OCI-LY7 (cell line): ENCODE measurements around the gene POLR2H. TPM values are rescaled to one million over a fixed set of nuclear protein-coding genes. Genes with fewer than 3 reads are reported as not detected.

Source experiments
- BruUV-seq: library from RNA; stranded (reverse); fragments of 400-500 nt; replicated peaks from 2 replicates; lab custom pipeline; 2021; lab: Mats Ljungman, UMichigan
- CTCF ChIA-PET: fragments of 300-600 bp; sonication (Branson Sonifier 250); formaldehyde crosslinking; loops from one replicate; lab custom pipeline; 2022; ENCODE audit warnings: antibody characterized with exemption; ENCODE audit not compliant: unreplicated experiment; lab: Charles Lee
- POLR2A ChIA-PET: fragments of 300-600 bp; sonication (Branson Sonifier 250); formaldehyde crosslinking; loops from one replicate; lab custom pipeline; 2022; ENCODE audit warnings: antibody characterized with exemption; lab: Charles Lee
- DNase-seq: peaks from one replicate; pipeline ENCODE4 v3.0.0-alpha.2; 2015; ENCODE audit warnings: low spot score
- H2AFZ ChIP-seq: fragments of 200-600 bp; sonication (generic), shearing (Covaris generic); 2 replicates; pipeline ENCODE4 v1.6.1; 2014; ENCODE audit warnings: mild to moderate bottlenecking, antibody characterized with exemption, low read length, moderate library complexity
- H3K27ac ChIP-seq: fragments of 200-600 bp; sonication (generic); 2 replicates; pipeline ENCODE4 v1.5.1; 2014; ENCODE audit warnings: mixed run types, low read depth, mild to moderate bottlenecking, moderate library complexity, low read length, inconsistent platforms; ENCODE audit not compliant: poor library complexity, severe bottlenecking
- H3K36me3 ChIP-seq: fragments of 200-600 bp; sonication (generic); 2 replicates; pipeline ENCODE4 v1.6.1; 2014; ENCODE audit warnings: mild to moderate bottlenecking, antibody characterized with exemption, low read length, moderate library complexity, mixed read lengths; ENCODE audit not compliant: insufficient read depth
- H3K4me1 ChIP-seq: fragments of 200-600 bp; sonication (generic); 2 replicates; pipeline ENCODE4 v1.5.1; 2014; ENCODE audit warnings: mild to moderate bottlenecking, low read length; ENCODE audit not compliant: insufficient read depth, poor library complexity, severe bottlenecking
- H3K4me2 ChIP-seq: fragments of 200-600 bp; sonication (generic); 2 replicates; pipeline ENCODE4 v1.6.1; 2014; ENCODE audit warnings: mild to moderate bottlenecking, low read length
- H3K4me3 ChIP-seq: fragments of 200-600 bp; sonication (generic); 2 replicates; pipeline ENCODE4 v1.5.1; 2014; ENCODE audit warnings: mild to moderate bottlenecking, low read depth, low read length; ENCODE audit not compliant: poor library complexity, severe bottlenecking
- H3K79me2 ChIP-seq: fragments of 200-600 bp; sonication (generic); 2 replicates; pipeline ENCODE4 v1.6.1; 2016; ENCODE audit warnings: low read depth, mild to moderate bottlenecking, low read length, moderate library complexity, mixed read lengths; ENCODE audit not compliant: insufficient read depth
- H3K9me2 ChIP-seq: fragments of 200-600 bp; sonication (generic); 2 replicates; pipeline ENCODE4 v1.6.1; 2016; ENCODE audit warnings: mild to moderate bottlenecking, low read length, mixed read lengths; ENCODE audit not compliant: insufficient read depth
- H3K9me3 ChIP-seq: fragments of 200-600 bp; sonication (generic); 2 replicates; pipeline ENCODE4 v1.6.1; 2014; ENCODE audit warnings: mild to moderate bottlenecking, mixed run types, low read length, mixed read lengths
- H4K20me1 ChIP-seq: fragments of 200-600 bp; sonication (generic); 2 replicates; pipeline ENCODE4 v1.6.1; 2014; ENCODE audit warnings: mild to moderate bottlenecking, antibody characterized with exemption, low read length, moderate library complexity, mixed read lengths; ENCODE audit not compliant: insufficient read depth
- EZH2phosphoT487 ChIP-seq: fragments of 200-600 bp; sonication (generic); IDR thresholded peaks from 2 replicates; pipeline ENCODE4 v1.6.1; 2018; ENCODE audit warnings: low read depth, borderline replicate concordance, mild to moderate bottlenecking, mixed run types, antibody characterized with exemption, low read length, moderate library complexity, mixed read lengths
- intact Hi-C: fragments of 100-400 bp; cut with micrococcal nuclease; formaldehyde crosslinking; loops from one replicate; pipeline ENCODE4 v1.10.0; 2022; ENCODE audit not compliant: unreplicated experiment
- total RNA-seq, 2 experiments: library from RNA; depleted of rRNA in 1 of 2; stranded (reverse); fragments of >200 nt in 1 of 2; shearing (Covaris generic) in 1 of 2; gene quantifications; 2 replicates each; pipeline ENCODE4 v1.2.3, GENCODE V29; 2014 to 2022
- TF ChIP-seq, protein P1 (sequence below): fragments of 200-600 bp; sonication (generic); conservative IDR thresholded peaks from 2 replicates; pipeline ENCODE4 v1.5.1; 2014; ENCODE audit warnings: mild to moderate bottlenecking, antibody characterized with exemption, low read length, moderate library complexity, mixed read lengths

POLR2H gene
- total RNA-seq, 2 experiments from 2014 or later, result 80.1 to 85.8 TPM

DNA sequence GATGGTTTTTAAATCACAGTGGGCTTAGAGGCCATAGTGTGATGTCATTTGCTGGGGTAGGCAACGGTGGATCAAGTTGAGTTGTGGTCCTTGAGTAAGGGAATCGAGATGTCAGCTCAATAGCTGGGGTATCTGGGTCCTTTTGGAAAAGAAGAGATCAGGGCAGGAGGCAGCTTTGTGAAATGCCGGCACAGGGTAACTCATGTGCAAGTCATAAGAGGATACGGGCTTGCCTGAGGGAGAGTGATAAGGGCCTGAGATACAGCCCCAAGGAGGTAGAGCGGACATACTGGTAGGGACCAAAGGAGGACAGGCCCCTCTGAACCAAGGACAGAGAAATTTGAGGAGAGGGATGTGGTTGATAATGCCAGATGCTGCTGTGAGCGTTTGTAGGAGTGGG lies 28.3 kb upstream of the POLR2H start:
- BruUV-seq, result TSS peak; percentile 23
- H2AFZ ChIP-seq, result no peak overlapping the region
- H3K9me2 ChIP-seq, result no peaks in the 10 kb centered on the region
- peaks cover 8% of the 10 kb centered on the region for H3K4me1 ChIP-seq
- DNase-seq, result no peak
- H3K27ac ChIP-seq, result no peak overlapping the region
- no peaks in the 10 kb centered on the region for H3K79me2 ChIP-seq
- POLR2A ChIA-PET, result no interaction called here
- CTCF ChIA-PET, result no interaction called here
- H3K4me3 ChIP-seq, result no peak overlapping the region
- TF ChIP-seq EZH2phosphoT487, result no peak
- TF ChIP-seq, protein P1, sequence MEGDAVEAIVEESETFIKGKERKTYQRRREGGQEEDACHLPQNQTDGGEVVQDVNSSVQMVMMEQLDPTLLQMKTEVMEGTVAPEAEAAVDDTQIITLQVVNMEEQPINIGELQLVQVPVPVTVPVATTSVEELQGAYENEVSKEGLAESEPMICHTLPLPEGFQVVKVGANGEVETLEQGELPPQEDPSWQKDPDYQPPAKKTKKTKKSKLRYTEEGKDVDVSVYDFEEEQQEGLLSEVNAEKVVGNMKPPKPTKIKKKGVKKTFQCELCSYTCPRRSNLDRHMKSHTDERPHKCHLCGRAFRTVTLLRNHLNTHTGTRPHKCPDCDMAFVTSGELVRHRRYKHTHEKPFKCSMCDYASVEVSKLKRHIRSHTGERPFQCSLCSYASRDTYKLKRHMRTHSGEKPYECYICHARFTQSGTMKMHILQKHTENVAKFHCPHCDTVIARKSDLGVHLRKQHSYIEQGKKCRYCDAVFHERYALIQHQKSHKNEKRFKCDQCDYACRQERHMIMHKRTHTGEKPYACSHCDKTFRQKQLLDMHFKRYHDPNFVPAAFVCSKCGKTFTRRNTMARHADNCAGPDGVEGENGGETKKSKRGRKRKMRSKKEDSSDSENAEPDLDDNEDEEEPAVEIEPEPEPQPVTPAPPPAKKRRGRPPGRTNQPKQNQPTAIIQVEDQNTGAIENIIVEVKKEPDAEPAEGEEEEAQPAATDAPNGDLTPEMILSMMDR, result no peak
- H3K36me3 ChIP-seq, result peaks cover 73% of the 10 kb centered on the region
- no peak overlapping the region for H3K4me2 ChIP-seq
- H4K20me1 ChIP-seq, result peaks cover 4% of the 10 kb centered on the region; the same call in 1 of the 2 replicates
- intact Hi-C loops, result no loop called here
- H3K9me3 ChIP-seq, result no peaks in the 10 kb centered on the region

DNA sequence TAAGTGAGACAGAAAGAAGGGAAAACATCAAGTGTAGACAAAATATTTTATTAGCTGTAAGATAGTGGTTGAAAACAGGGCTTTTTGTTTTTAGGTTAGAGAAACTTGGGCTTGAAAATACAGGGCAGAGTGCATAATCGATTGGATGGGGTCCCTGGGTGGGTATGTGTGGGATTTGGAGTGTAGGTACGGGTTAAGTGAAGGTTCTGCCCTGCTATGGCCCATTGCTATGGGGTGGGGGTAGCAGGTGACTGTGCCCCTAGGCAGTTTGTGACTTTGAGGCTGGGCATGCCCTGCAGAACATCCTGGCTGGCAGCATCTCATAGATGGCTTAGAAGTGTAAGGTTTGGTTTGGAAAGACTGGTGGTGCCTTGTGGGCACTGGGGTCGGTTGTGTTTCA lies 27.8 kb upstream of the POLR2H start:
- Histone ChIP-seq H4K20me1 (peaks cover 4% of the 10 kb centered on the region; the same call in 1 of the 2 replicates), H3K27ac (no peak overlapping the region), H3K36me3 (peaks cover 67% of the 10 kb centered on the region), H3K9me3 (no peaks in the 10 kb centered on the region), H3K4me1 (peaks cover 8% of the 10 kb centered on the region), H3K9me2 (no peaks in the 10 kb centered on the region), H3K4me2 (no peak overlapping the region), H2AFZ (no peak overlapping the region), H3K79me2 (no peaks in the 10 kb centered on the region), H3K4me3 (no peak overlapping the region)
- BruUV-seq, result no TSS peak
- POLR2A ChIA-PET, result no interaction called here
- no peak for DNase-seq
- no peak for TF ChIP-seq EZH2phosphoT487
- TF ChIP-seq, protein P1, result no peak
- CTCF ChIA-PET, result no interaction called here
- intact Hi-C loops, result no loop called here

DNA sequence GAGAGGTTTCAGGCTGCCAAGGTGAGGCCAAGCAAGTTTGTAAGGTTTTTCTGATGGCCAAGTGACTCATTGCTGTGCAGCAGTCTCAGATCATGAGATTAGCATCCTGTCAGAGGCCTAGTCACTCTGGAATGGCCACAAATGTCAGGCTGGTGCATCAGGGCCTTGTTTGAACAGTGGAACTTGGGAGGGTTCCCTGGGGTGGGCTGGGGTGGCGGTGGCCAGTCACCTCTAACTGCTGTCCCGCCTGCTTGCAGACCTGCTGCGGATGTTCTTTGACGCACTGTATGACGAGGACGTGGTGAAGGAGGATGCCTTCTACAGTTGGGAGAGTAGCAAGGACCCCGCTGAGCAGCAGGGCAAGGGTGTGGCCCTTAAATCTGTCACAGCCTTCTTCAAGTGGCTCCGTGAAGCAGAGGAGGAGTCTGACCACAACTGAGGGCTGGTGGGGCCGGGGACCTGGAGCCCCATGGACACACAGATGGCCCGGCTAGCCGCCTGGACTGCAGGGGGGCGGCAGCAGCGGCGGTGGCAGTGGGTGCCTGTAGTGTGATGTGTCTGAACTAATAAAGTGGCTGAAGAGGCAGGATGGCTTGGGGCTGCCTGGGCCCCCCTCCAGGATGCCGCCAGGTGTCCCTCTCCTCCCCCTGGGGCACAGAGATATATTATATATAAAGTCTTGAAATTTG lies 26.9 kb upstream of the POLR2H start:
- peaks cover 4% of the 10 kb centered on the region; the same call in 1 of the 2 replicates for H4K20me1 ChIP-seq

More for the DNA sequence above, 26.9 kb upstream of the POLR2H start:
- intact Hi-C loops, result no loop called here
- no peaks in the 10 kb centered on the region for H3K9me2 ChIP-seq
- CTCF ChIA-PET, result no interaction called here
- H2AFZ ChIP-seq, result no peak overlapping the region
- no peak overlapping the region for H3K27ac ChIP-seq
- H3K79me2 ChIP-seq, result no peaks in the 10 kb centered on the region
- BruUV-seq, result TSS peak; percentile 88
- H3K4me1 ChIP-seq, result peaks cover 8% of the 10 kb centered on the region
- TF ChIP-seq, protein P1, result peak; percentile 29; the same call in 1 of the 2 replicates
- no peak for TF ChIP-seq EZH2phosphoT487
- peaks cover 58% of the 10 kb centered on the region for H3K36me3 ChIP-seq
- POLR2A ChIA-PET, result no interaction called here
- DNase-seq, result no peak
- H3K4me3 ChIP-seq, result no peak overlapping the region
- no peaks in the 10 kb centered on the region for H3K9me3 ChIP-seq
- H3K4me2 ChIP-seq, result no peak overlapping the region
